ENCODE measurements around the gene GPATCH8. TPM values are rescaled to one million over a fixed set of nuclear protein-coding genes. Genes with fewer than 3 reads are reported as not detected.
A peak's percentile ranks its signal among the peaks of the same experiment; 100 is the strongest.

Gene GPATCH8
- polyA plus RNA-seq, 1 experiment = 13.7 TPM

GRCh38 chr17:44358066-44358465 is 145.1 kb downstream of the GPATCH8 start:
- Histone ChIP-seq H3K4me3 (ENCODE audit: low read depth, low read length) (no peak overlapping the region), H3K36me3 (ENCODE audit: control insufficient read depth, insufficient read depth, low read length) (no peaks in the 10 kb centered on the region), H3K27me3 (ENCODE audit: control insufficient read depth, insufficient read depth, low read length) (peaks cover 1% of the 10 kb centered on the region; the same call in 1 of the 2 replicates)
- no peak for DNase-seq (ENCODE audit: low read depth)
- no peak for TF ChIP-seq CTCF (IDR thresholded peaks at IDR 0.05; ENCODE audit: insufficient read depth, low read depth, low read length)
- CTCF ChIA-PET = interaction anchor here (0.6 to 6.2 kb wide), 7 partner anchors 8 to 413 kb away, joined by 3 to 69 read pairs (median 3); partner anchors contain the start of gene GRN
- POLR2A ChIA-PET = no interaction called here

- no peak for TF ChIP-seq CTCF (IDR thresholded peaks at IDR 0.05; ENCODE audit: insufficient read depth, low read depth, low read length)
- Histone ChIP-seq H3K27me3 (ENCODE audit: control insufficient read depth, insufficient read depth, low read length) (no peaks in the 10 kb centered on the region), H3K36me3 (ENCODE audit: control insufficient read depth, insufficient read depth, low read length) (peaks cover 10% of the 10 kb centered on the region), H3K4me3 (ENCODE audit: low read depth, low read length) (no peak overlapping the region)
- CTCF ChIA-PET = interaction anchor here (1.0 kb wide), 1 partner anchor 8 kb away, joined by 3 read pairs; no protein-coding TSS in a partner anchor
- no peak for DNase-seq (ENCODE audit: low read depth)
- POLR2A ChIA-PET = no interaction called here
These were observed 147.0 kb downstream of the GPATCH8 start for GRCh38 chr17:44356241-44356640.

- TF ChIP-seq CTCF (IDR thresholded peaks at IDR 0.05; ENCODE audit: insufficient read depth, low read depth, low read length) = no peak
- Histone ChIP-seq H3K27me3 (ENCODE audit: control insufficient read depth, insufficient read depth, low read length) (no peaks in the 10 kb centered on the region), H3K4me3 (ENCODE audit: low read depth, low read length) (no peak overlapping the region), H3K36me3 (ENCODE audit: control insufficient read depth, insufficient read depth, low read length) (peaks cover 14% of the 10 kb centered on the region)
- POLR2A ChIA-PET = no interaction called here
- CTCF ChIA-PET = interaction anchor here (1.0 to 1.9 kb wide), 2 partner anchors 9 to 10 kb away, joined by 3 to 9 read pairs; partner anchors contain the start of gene GRN
- DNase-seq (ENCODE audit: low read depth) = no peak
These were observed 147.5 kb downstream of the GPATCH8 start for GRCh38 chr17:44355642-44356099.

- Histone ChIP-seq H3K27me3 (ENCODE audit: control insufficient read depth, insufficient read depth, low read length) (no peaks in the 10 kb centered on the region), H3K4me3 (ENCODE audit: low read depth, low read length) (no peak overlapping the region), H3K36me3 (ENCODE audit: control insufficient read depth, insufficient read depth, low read length) (peaks cover 19% of the 10 kb centered on the region)
- POLR2A ChIA-PET = no interaction called here
- no peak for DNase-seq (ENCODE audit: low read depth)
- TF ChIP-seq CTCF (IDR thresholded peaks at IDR 0.05; ENCODE audit: insufficient read depth, low read depth, low read length) = peak; percentile 24; the same call in 1 of the 2 replicates
- CTCF ChIA-PET = interaction anchor here (0.6 to 1.9 kb wide), 4 partner anchors 9 to 308 kb away, joined by 3 to 9 read pairs (median 4); partner anchors contain the start of gene GRN
These were observed 148.3 kb downstream of the GPATCH8 start for GRCh38 chr17:44354582-44355561.

Measured in BJ (cell line).